Breast epithelium (tissue), 4 donors: Measurements from ENCODE around the gene CLDND1. TPM values are rescaled to one million over a fixed set of nuclear protein-coding genes. Genes with fewer than 3 reads are reported as not detected.
"Not testable (repeated sequence)": the region's sequence is repeated elsewhere in the genome, so short reads cannot be mapped to it uniquely, and the experiment has no call there.

Experiments
- DNase-seq, 2 donors: peaks; one replicate each; pipeline ENCODE4 v3.0.0-alpha.2; 2019; ENCODE audit warnings: low spot score in 2 of 2
- H3K27ac ChIP-seq, 2 donors: fragments of 200-600 bp; sonication (generic) in 1 of 2; one replicate each; pipeline ENCODE4 v1.5.1; 2016 to 2019; ENCODE audit warnings: mild to moderate bottlenecking in 1 of 2
- H3K27me3 ChIP-seq, 2 donors: fragments of 200-600 bp; sonication (generic) in 1 of 2; one replicate each; pipeline versions ENCODE4 v1.5.1 to v1.6.0; 2017 to 2019; ENCODE audit warnings: control low read depth in 1 of 2, mild to moderate bottlenecking in 1 of 2
- H3K36me3 ChIP-seq: fragments of 200-600 bp; one replicate; pipeline ENCODE4 v1.5.1; 2019
- H3K4me1 ChIP-seq, 2 donors: fragments of 200-600 bp; sonication (generic); one replicate each; pipeline ENCODE4 v1.5.1; 2016 to 2019; ENCODE audit warnings: control low read depth in 1 of 2
- H3K4me3 ChIP-seq, 3 donors: fragments of 200-600 bp; sonication (generic); 1 replicate in 2 of 3; 2 replicates in 1 of 3; pipeline ENCODE4 v1.5.1; 2016 to 2019; ENCODE audit warnings: mild to moderate bottlenecking in 3 of 3, moderate library complexity in 2 of 3
- H3K9me3 ChIP-seq, 2 donors: fragments of 200-600 bp; sonication (generic) in 1 of 2; one replicate each; pipeline ENCODE4 v1.5.1; 2016 to 2019; ENCODE audit warnings: control low read depth in 1 of 2
- CTCF ChIP-seq, 3 donors: fragments of 450-650 bp; IDR thresholded peaks; one replicate each; pipeline ENCODE4 v1.5.1; 2016 to 2017; ENCODE audit warnings: antibody characterized with exemption in 3 of 3, mild to moderate bottlenecking in 3 of 3, moderate library complexity in 3 of 3
- POLR2A ChIP-seq: fragments of 450-650 bp; IDR thresholded peaks from one replicate; pipeline ENCODE4 v1.6.1; 2016; ENCODE audit warnings: antibody characterized with exemption, mild to moderate bottlenecking, moderate library complexity
- POLR2AphosphoS5 ChIP-seq, 3 donors: sonication (generic); formaldehyde crosslinking; IDR thresholded peaks; one replicate each; pipeline ENCODE4 v1.6.1; 2017; ENCODE audit warnings: antibody characterized with exemption in 3 of 3
- intact Hi-C: fragments of 100-400 bp; cut with DNase I; formaldehyde crosslinking; loops from one replicate; pipeline ENCODE4 v1.15.1; 2023; ENCODE audit warnings: low total_unique reads
- total RNA-seq, 3 donors: library from RNA; depleted of rRNA; stranded (reverse); fragments of >200 nt; gene quantifications; one replicate each; pipeline ENCODE4 v1.1.0, GENCODE V29; 2016

The CLDND1 gene
- total RNA-seq, 3 donors from 2014 or later, result 113 to 121 (median 114) TPM

DNA sequence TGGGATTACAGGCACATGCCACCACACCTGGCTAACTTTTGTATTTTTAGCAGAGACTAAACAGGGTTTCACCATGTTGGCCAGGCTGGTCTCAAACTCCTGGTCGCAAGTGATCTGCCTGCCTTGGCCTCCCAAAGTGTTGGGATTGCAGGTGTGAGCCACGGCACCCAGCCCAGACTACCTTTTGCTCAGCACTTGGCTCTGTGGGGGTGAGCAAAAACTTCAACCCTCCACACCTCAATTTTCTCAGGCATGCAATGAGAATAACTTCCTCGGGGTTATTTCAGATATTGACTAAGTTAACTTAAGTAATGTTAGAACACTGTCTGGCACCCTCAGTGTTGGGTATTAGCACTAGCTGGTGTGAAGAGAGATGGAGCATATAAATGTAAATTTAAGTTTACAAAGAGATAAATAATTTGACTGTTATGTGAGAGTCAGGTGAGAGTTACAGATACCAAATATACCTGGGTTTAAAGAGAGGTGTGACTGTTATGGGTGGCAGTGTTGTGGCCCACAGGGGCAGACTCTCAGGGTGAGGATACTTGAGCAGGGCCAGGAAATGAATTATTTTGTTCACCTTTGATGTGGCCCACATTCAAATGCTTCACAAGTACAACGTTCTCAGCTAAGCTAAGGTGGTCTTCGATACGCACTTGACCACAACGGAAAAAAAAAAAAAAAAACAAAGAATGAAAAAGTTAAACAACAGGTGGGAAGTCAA, 41.7 kb upstream of the CLDND1 start:
- no peaks in the 10 kb centered on the region for H3K4me1 ChIP-seq
- no peak for TF ChIP-seq POLR2AphosphoS5 (IDR thresholded peaks at IDR 0.05)
- TF ChIP-seq POLR2A, result no peak
- TF ChIP-seq CTCF (IDR thresholded peaks at IDR 0.05), result no peak
- no peaks in the 10 kb centered on the region for H3K36me3 ChIP-seq
- H3K9me3 ChIP-seq, result no peaks in the 10 kb centered on the region
- no peak overlapping the region for H3K4me3 ChIP-seq
- no peak for DNase-seq
- no peaks in the 10 kb centered on the region for H3K27me3 ChIP-seq
- intact Hi-C loops, result no loop called here
- H3K27ac ChIP-seq, result no peak overlapping the region

DNA sequence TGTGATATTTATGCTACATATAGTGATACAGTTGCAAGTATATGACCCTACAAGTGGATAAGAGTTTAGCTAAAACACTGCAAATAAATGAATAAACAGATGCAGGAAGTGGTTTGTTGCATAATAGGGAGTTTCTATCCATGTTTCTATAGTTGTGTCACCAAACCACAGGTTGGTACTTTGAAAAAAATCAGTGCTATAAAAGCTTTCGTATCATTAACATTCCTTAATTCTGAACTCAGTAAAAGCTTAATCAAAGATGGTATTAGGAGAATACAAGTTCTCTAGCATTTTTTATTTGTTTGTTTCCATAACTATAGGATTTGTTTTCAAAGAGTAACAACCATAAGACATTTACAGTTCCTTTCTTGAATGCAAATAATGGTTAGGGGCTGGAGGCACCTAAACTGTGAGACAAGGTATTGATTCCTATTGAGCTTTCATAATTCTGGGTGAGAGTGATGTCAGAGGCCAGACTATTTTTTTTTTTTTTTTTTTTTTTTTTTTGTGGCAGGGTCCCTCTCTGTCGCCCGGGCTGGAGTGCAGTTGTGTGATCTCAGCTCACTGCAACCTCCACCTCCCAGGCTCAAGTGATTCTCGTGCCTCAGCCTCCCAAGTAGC, 41.1 kb upstream of the CLDND1 start:
- H3K36me3 ChIP-seq, result no peaks in the 10 kb centered on the region
- intact Hi-C loops, result no loop called here
- no peak overlapping the region for H3K27ac ChIP-seq
- no peaks in the 10 kb centered on the region for H3K27me3 ChIP-seq
- no peak for DNase-seq
- H3K4me1 ChIP-seq, result no peaks in the 10 kb centered on the region
- no peaks in the 10 kb centered on the region for H3K9me3 ChIP-seq
- H3K4me3 ChIP-seq, result no peak overlapping the region
- TF ChIP-seq CTCF (IDR thresholded peaks at IDR 0.05) (no peak), POLR2AphosphoS5 (IDR thresholded peaks at IDR 0.05) (no peak), POLR2A (no peak)

- Histone ChIP-seq H3K36me3 (no peaks in the 10 kb centered on the region), H3K27ac (no peak overlapping the region), H3K9me3 (no peaks in the 10 kb centered on the region), H3K27me3 (no peaks in the 10 kb centered on the region), H3K4me3 (no peak overlapping the region), H3K4me1 (no peaks in the 10 kb centered on the region)
- no peak for DNase-seq
- no peak for TF ChIP-seq CTCF (IDR thresholded peaks at IDR 0.05)
- no peak for TF ChIP-seq POLR2AphosphoS5 (IDR thresholded peaks at IDR 0.05)
- TF ChIP-seq POLR2A, result no peak
- intact Hi-C loops, result no loop called here
Observed at GRCh38 chr3:98561727-98562521, 39.2 kb upstream of the CLDND1 start.

- no peaks in the 10 kb centered on the region for H3K27me3 ChIP-seq
- TF ChIP-seq POLR2AphosphoS5 (IDR thresholded peaks at IDR 0.05), result no peak
- no peak for DNase-seq
Observed at GRCh38 chr3:98560911-98561310, 38.2 kb upstream of the CLDND1 start.

DNA sequence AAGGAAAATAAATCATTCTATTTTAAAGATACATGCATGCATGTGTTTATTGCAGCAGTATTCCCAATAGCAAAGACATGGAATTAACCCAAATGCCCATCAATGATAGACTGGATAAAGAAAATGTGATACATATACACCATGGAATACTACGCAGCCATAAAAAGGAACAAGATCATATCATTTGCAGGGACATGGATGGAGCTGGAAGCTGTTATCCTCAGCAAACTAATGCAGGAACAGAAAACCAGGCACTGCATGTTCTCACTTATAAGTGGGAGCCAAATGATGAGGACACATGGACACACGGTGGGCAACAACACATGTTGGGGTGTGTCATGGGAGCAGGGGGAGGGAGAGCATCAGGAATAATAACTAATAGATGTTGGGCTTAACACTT, 37.1 kb upstream of the CLDND1 start:
- H3K27me3 ChIP-seq, intact Hi-C loops, H3K4me3 ChIP-seq, H3K27ac ChIP-seq, DNase-seq, H3K4me1 ChIP-seq, H3K36me3 ChIP-seq, H3K9me3 ChIP-seq: not testable (repeated sequence)

More at GRCh38 chr3:98560911-98561310, 38.2 kb upstream of the CLDND1 start:
- Histone ChIP-seq H3K9me3 (no peaks in the 10 kb centered on the region), H3K4me1 (no peaks in the 10 kb centered on the region), H3K36me3 (no peaks in the 10 kb centered on the region), H3K27ac (no peak overlapping the region), H3K4me3 (no peak overlapping the region)
- intact Hi-C loops, result no loop called here
